MM.1S (cell line): ENCODE data around the gene RPL3.

Experiments
- DNase-seq: peaks from one replicate; pipeline ENCODE4 v3.0.0-alpha.2; 2015
- H2AFZ ChIP-seq: fragments of 300-600 bp; sonication (generic); 2 replicates; pipeline ENCODE4 v1.6.0; 2016; ENCODE audit warnings: antibody characterized with exemption, low read length
- H3F3A ChIP-seq: fragments of 300-600 bp; sonication (generic); 2 replicates; pipeline ENCODE4 v1.6.1; 2016; ENCODE audit warnings: mild to moderate bottlenecking, antibody characterized with exemption, low read length, moderate library complexity, mixed read lengths; ENCODE audit not compliant: insufficient read depth
- H3K27ac ChIP-seq: fragments of 300-600 bp; sonication (generic); 2 replicates; pipeline ENCODE4 v1.5.1; 2016; ENCODE audit warnings: mild to moderate bottlenecking, low read length
- H3K27me3 ChIP-seq: fragments of 300-600 bp; sonication (generic); replicated peaks from 2 replicates; pipeline ENCODE4 v1.6.0; 2016; ENCODE audit warnings: low read length; ENCODE audit not compliant: insufficient read depth
- H3K36me3 ChIP-seq: fragments of 300-600 bp; sonication (generic); replicated peaks from 2 replicates; pipeline ENCODE4 v1.6.1; 2016; ENCODE audit warnings: mild to moderate bottlenecking, low read length, mixed read lengths; ENCODE audit not compliant: insufficient read depth
- H3K4me1 ChIP-seq: fragments of 300-600 bp; sonication (generic); 2 replicates; pipeline ENCODE4 v1.6.1; 2016; ENCODE audit warnings: low read length, mixed read lengths
- H3K4me2 ChIP-seq: fragments of 300-600 bp; sonication (generic); 2 replicates; pipeline ENCODE4 v1.6.0; 2016; ENCODE audit warnings: low read depth, low read length
- H3K4me3 ChIP-seq: fragments of 300-600 bp; sonication (generic); 2 replicates; pipeline ENCODE4 v1.5.1; 2016; ENCODE audit warnings: low read length, mixed read lengths
- H3K79me2 ChIP-seq: fragments of 300-600 bp; sonication (generic); 2 replicates; pipeline ENCODE4 v1.6.1; 2016; ENCODE audit warnings: mixed run types, low read length, mixed read lengths
- H3K9ac ChIP-seq: fragments of 300-600 bp; sonication (generic); 2 replicates; pipeline ENCODE4 v1.6.1; 2016; ENCODE audit warnings: low read length, mixed read lengths
- H3K9me2 ChIP-seq: fragments of 300-600 bp; sonication (generic); replicated peaks from 2 replicates; pipeline ENCODE4 v1.6.1; 2016; ENCODE audit warnings: mild to moderate bottlenecking, low read length, mixed read lengths; ENCODE audit not compliant: insufficient read depth
- H3K9me3 ChIP-seq: fragments of 300-600 bp; sonication (generic); replicated peaks from 2 replicates; pipeline ENCODE4 v1.6.1; 2016; ENCODE audit warnings: mild to moderate bottlenecking, low read length, mixed read lengths; ENCODE audit not compliant: insufficient read depth
- H4K20me1 ChIP-seq: fragments of 300-600 bp; sonication (generic); 2 replicates; pipeline ENCODE4 v1.6.1; 2016; ENCODE audit warnings: mild to moderate bottlenecking, low read length, moderate library complexity, mixed read lengths; ENCODE audit not compliant: insufficient read depth
- CTCF ChIP-seq: fragments of 300-600 bp; sonication (generic); IDR thresholded peaks from 2 replicates; pipeline ENCODE4 v1.5.1; 2016; ENCODE audit warnings: antibody characterized with exemption, low read length, mixed read lengths
- EZH2 ChIP-seq: fragments of 300-600 bp; sonication (generic); optimal IDR thresholded peaks from 2 replicates; pipeline ENCODE3; 2017; ENCODE audit warnings: low read depth, mild to moderate bottlenecking, antibody characterized with exemption, low read length, mixed read lengths
- EZH2phosphoT487 ChIP-seq: fragments of 300-600 bp; sonication (generic); IDR thresholded peaks from 2 replicates; pipeline ENCODE4 v1.6.1; 2018; ENCODE audit warnings: antibody characterized with exemption, low read length

Gene RPL3

GRCh38 chr22:39361496-39361895 is 42.1 kb upstream of the RPL3 start:
- Histone ChIP-seq H3K27ac (no peak overlapping the region), H3K36me3 (no peaks in the 10 kb centered on the region), H3F3A (no peaks in the 10 kb centered on the region), H3K27me3 (peaks cover 6% of the 10 kb centered on the region; the same call in 1 of the 2 replicates), H3K4me2 (no peak overlapping the region), H3K9me2 (no peaks in the 10 kb centered on the region), H3K4me1 (0 out of 2 replicates have a peak, but pooled peaks cover 3% of the 10 kb centered on the region), H3K9me3 (no peaks in the 10 kb centered on the region), H4K20me1 (no peaks in the 10 kb centered on the region), H3K79me2 (no peaks in the 10 kb centered on the region), H2AFZ (no peak overlapping the region), H3K9ac (no peak overlapping the region), H3K4me3 (no peak overlapping the region)
- TF ChIP-seq EZH2phosphoT487 (no peak), EZH2 (no peak), CTCF (no peak)
- no peak for DNase-seq

GRCh38 chr22:39360674-39361413 is 41.4 kb upstream of the RPL3 start:
- no peak overlapping the region for H3K9ac ChIP-seq
- no peaks in the 10 kb centered on the region for H3K9me3 ChIP-seq
- H3K4me2 ChIP-seq, result no peak overlapping the region
- TF ChIP-seq EZH2 (no peak), CTCF (no peak), EZH2phosphoT487 (no peak)
- no peak overlapping the region for H3K4me3 ChIP-seq
- 0 out of 2 replicates have a peak, but pooled peaks cover 3% of the 10 kb centered on the region for H3K4me1 ChIP-seq
- no peaks in the 10 kb centered on the region for H3F3A ChIP-seq
- no peaks in the 10 kb centered on the region for H3K9me2 ChIP-seq
- H2AFZ ChIP-seq, result no peak overlapping the region
- no peak overlapping the region for H3K27ac ChIP-seq
- no peaks in the 10 kb centered on the region for H3K79me2 ChIP-seq
- no peak for DNase-seq
- peaks cover 6% of the 10 kb centered on the region; the same call in 1 of the 2 replicates for H3K27me3 ChIP-seq
- H3K36me3 ChIP-seq, result no peaks in the 10 kb centered on the region
- no peaks in the 10 kb centered on the region for H4K20me1 ChIP-seq

- Histone ChIP-seq H3K27me3 (peaks cover 6% of the 10 kb centered on the region; the same call in 1 of the 2 replicates), H3K79me2 (no peaks in the 10 kb centered on the region), H3K36me3 (no peaks in the 10 kb centered on the region), H2AFZ (no peak overlapping the region), H3K4me2 (no peak overlapping the region), H3K4me3 (no peak overlapping the region), H3K9me3 (no peaks in the 10 kb centered on the region), H3K27ac (no peak overlapping the region), H3K9me2 (no peaks in the 10 kb centered on the region), H3K9ac (no peak overlapping the region), H3K4me1 (0 out of 2 replicates have a peak, but pooled peaks cover 3% of the 10 kb centered on the region), H3F3A (no peaks in the 10 kb centered on the region), H4K20me1 (no peaks in the 10 kb centered on the region)
- TF ChIP-seq EZH2 (no peak), EZH2phosphoT487 (no peak), CTCF (no peak)
- DNase-seq, result no peak
Observed at GRCh38 chr22:39360242-39360641, 40.8 kb upstream of the RPL3 start.
